HG03520 (cell line): ENCODE data around the gene ATG101.

Source experiments
- ATAC-seq: cut with Tn5 transposase; IDR thresholded peaks from one replicate; pipeline ENCODE4 v1.9.1; 2021; ENCODE audit warnings: mild to moderate bottlenecking, moderate library complexity; ENCODE audit not compliant: unreplicated experiment

Gene ATG101

DNA sequence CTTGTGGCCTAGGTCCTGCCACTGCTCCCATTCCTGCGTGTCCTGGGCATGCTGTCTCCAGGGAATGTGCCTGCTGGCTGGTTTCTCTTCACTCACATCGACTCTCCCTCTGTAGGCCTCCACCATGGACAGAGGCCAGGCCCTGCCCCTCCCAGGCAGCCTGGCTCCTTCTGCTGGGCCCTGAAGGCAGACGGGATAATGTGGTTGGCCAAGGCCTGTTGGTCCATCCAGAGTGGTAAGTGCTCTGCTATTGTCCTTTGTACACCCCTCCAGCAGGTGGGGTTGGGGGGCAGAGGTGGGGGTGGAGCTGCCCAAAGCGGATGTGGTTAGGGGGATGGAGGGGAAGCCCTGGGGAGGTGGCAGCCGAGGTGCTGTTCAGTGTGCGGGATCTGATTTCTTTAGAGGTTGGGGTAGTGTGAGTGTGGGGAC lies 28.1 kb upstream of the ATG101 start:
- no peak for ATAC-seq

- ATAC-seq, result no peak
Measured at GRCh38 chr12:52042706-52043385, 26.9 kb upstream of the ATG101 start.

GRCh38 chr12:52043386-52044212 lies 26.2 kb upstream of the ATG101 start:
- no peak for ATAC-seq

DNA sequence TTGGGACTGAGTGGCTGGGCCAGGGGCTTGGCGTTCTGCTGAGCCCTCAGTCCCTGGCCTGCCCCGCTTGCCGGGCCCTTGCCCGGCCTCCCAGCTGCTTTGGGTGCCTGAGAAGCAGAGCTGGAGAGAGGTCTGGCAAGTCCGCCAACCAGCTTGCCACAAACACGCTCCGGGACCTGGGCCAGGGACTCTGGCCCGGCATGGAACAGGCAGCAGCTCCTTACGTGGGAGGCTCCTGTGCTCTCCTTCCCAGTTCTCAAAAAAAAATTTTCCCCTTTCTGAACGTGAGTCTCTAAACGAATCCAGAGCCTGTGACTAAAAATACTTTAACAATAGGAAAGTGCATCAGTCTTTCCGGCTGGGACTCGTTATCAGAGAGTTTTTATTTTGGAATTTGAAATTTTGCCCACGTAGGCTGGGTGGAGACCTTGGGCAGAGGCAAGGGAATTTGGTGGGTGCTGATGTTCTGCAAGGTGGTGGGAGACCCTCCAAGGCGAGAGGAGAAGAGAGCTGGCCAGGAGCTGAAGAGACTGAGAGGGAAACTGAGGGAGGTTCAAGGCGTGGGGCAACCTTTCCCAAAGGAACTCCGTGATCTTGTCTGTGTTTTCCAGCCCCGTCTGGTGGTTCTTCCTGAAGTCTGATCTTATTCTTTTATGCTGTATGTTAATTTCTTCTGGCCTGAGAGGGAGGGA lies 25.3 kb upstream of the ATG101 start:
- no peak for ATAC-seq

DNA sequence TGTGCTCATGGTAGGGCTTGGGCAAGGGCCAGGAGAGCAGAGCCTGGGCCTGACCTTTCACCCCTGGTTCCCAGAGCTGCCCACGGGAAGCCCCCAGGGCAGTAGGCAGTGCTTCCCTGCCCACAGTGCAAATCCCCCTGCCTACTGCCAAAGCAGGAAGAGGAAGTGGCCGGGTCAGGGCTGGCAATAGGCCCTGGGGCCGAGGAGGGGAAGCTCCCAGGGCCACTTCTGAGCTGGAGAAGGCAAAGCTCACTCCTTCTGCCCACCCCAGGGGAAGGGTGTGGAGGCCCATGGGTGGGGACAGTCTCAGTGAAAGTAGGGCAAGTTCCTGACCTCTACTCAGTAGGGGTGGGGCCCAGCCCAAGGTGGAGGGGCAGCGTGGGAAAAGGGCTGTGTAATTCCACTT lies 24.0 kb upstream of the ATG101 start:
- no peak for ATAC-seq

GRCh38 chr12:52046859-52047258 lies 22.9 kb upstream of the ATG101 start:
- no peak for ATAC-seq

DNA sequence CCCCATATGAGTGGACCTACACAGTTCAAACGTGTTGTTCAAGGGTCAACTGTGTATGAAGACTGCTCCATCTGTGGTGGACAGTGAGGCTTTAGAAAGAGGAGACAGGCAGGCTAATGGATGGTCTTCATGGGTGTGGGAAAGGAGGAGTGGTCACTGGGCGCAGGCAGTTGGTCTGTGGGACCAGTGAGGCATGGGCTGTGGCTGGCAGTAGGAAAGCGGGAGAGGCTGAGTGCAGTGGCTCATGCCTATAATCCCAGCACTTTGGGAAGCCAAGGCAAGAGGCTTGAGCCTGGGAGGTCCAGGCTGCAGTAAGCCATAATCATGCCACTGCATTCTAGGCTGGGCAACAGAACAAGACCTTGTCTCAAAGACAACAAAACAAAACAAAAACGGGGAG lies 20.5 kb upstream of the ATG101 start:
- no peak for ATAC-seq

GRCh38 chr12:52049688-52050087 lies 20.1 kb upstream of the ATG101 start:
- ATAC-seq, result no peak

- ATAC-seq, result no peak
Measured at GRCh38 chr12:52050116-52050757, 19.5 kb upstream of the ATG101 start.

DNA sequence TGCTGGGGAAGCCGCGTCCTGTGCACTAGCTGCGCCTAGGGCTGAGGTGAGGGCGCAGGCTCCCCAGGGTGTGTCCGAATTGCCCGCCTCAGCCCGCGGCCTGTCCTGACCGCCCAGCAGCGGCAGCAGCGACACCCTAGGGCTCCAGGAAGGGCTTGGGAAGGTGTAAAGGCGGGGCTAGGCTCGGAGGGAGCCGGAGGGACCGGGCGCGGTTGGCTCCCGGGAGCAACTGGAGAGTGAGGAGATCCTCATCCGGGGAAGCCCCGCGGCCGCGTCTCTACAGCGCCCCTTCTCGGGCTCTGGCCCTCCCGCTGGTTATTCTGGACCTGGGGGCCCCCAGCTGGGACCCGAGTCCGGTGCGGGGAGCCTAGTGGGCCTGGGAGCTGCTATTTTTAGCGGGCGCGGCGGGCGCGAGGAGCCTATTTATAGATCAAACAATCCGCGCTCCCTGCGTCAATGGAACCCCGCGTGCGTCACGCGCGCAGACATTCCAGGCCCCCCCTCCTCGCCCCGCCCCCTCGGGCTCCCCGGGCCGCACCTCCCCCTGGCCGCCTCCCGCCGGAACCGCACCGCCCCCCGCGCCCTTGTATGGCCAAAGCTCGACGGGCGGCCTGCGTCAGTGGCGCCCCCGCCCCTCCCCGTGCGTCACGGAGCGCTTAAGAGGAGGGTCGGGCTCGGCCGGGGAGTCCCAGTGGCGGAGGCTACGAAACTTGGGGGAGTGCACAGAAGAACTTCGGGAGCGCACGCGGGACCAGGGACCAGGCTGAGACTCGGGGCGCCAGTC lies 18.8 kb upstream of the ATG101 start, which contains the start of gene NR4A1:
Gene NR4A1, plus strand, starts transcription at position 685 of the 784 bp plus-strand sequence. CDS start 2,887 bp downstream, outside the sequence.
- ATAC-seq, result peak; percentile 77

DNA sequence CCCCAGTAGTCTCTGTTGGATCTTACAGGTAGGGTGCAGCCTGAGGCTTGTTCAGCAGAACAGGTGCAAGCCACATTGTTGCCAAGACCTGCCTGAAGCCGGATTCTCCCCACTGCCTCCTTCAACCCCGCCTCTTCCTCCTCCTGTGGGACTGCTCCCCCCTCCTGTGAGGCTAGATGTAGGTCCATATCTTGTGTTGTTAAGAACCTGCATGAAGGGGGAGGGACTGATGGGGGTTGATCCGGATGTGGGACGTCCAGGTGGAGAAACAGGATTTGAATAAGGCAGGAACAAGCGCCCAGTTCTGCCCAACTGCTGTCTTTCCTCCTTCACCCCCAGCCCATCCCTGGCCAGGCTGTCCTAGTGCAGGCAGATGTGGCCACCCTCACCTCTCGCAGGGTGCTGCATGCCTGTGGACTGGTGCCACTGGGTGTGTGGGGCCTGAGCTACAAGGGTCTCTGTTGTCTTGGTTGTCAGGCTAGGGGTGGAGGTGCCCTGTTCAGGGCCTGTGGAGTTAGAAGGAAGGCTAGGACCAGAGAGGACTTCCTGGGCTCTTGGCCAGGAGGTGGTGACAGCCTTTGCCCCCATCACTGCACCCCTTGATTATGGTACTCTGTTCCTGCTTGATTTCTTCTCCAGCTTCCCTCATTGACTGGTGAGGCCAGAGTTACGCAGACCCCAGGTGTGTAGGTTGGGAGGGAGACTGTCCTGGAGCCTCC lies 17.2 kb upstream of the ATG101 start:
- ATAC-seq, result no peak

DNA sequence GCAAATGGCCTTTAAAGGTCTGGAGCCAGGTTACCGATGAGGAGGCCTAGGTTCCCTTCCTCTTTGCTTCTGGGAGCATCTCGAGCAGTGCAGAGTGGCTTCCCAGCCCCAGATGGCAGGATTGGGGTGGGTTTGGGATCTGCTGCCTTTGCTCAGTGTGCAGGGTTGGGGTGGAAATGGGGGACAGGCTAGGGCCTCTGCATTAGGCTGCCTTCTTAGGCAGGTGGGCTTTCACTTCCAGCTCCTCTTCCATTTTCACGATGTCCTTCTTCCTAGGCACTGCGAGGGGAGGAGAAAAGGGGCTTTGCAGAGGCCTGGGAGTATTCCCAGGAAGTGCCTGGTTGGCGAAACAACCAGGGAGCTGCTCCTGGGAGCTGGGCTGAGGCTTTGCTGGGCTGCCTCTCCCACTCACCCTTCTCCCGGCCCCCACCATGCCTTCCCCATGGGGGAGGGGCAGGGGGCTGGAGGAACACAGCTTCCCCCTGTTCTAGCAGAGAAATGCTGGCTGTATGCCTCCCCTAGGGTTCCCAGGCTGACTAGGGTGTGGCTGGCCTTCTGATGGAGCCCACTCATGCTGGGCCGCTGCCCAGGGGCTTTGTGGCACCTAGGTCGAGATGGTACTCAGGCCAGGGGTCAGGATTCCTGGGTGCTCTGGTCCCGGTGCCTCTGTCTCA lies 16.1 kb upstream of the ATG101 start:
- ATAC-seq, result no peak

- ATAC-seq, result no peak
Measured at GRCh38 chr12:52054231-52054832, 15.4 kb upstream of the ATG101 start.

DNA sequence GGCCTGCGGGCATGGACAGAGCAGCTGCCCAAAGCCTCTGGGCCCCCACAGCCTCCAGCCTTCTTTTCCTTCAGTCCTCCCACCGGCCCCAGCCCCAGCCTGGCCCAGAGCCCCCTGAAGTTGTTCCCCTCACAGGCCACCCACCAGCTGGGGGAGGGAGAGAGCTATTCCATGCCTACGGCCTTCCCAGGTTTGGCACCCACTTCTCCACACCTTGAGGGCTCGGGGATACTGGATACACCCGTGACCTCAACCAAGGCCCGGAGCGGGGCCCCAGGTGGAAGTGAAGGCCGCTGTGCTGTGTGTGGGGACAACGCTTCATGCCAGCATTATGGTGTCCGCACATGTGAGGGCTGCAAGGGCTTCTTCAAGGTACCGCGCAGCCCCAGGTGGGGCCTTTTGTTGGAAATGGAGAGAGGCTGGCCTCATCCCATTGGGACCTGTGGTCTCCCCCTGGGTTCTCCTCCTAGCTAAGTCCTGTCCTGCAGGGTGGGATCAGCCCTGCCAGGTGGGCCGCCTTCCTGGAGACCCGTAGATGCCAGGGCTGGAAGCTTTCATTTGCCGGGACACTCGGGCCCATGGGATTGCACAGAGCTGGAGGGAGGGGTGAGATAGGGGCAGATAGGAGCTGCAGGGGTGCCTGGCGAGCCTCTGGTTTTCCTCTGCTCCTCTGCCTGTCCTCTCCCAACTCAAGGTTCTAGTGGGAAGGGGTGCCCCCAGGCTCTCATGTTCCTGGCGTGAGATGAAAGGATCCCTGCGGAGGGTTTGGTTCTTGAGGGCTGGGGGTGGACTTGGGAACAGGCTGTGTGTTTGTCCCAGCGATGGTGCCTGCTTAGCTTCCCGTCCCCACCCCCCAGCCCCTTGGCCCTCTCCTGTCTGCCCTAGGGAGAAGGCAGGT lies 14.7 kb upstream of the ATG101 start:
- no peak for ATAC-seq

GRCh38 chr12:52055731-52056711 lies 13.8 kb upstream of the ATG101 start:
- ATAC-seq, result no peak

DNA sequence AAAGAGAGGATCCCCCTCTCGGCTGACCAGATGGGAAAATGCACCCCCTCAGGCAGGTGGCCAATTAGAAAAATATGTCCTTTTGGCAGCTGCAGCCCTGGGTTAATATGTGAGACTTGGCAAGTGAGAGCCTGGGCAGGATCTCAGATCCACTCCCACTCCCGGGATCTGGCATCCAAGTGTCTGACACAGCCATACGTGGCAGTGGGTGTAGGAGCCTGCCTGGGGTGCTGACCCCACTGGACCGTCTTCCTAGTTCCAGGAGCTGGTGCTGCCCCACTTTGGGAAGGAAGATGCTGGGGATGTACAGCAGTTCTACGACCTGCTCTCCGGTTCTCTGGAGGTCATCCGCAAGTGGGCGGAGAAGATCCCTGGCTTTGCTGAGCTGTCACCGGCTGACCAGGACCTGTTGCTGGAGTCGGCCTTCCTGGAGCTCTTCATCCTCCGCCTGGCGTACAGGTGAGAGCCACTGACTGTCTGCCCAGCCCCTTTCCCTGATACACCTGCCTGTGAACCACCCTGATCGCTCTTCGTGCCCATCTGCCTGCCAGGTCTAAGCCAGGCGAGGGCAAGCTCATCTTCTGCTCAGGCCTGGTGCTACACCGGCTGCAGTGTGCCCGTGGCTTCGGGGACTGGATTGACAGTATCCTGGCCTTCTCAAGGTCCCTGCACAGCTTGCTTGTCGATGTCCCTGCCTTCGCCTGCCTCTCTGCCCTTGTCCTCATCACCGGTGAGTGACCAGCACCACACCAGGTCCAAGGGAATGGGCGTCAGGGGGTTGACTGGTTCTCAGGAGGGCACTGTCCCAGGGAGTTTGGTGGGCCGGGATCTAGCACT lies 12.8 kb upstream of the ATG101 start:
- no peak for ATAC-seq
